H9 (cell line): ENCODE measurements around the gene MRPL27. TPM values are rescaled to one million over a fixed set of nuclear protein-coding genes. Genes with fewer than 3 reads are reported as not detected.
A peak's percentile ranks its signal among the peaks of the same experiment; 100 is the strongest.
"Not testable (repeated sequence)": the region's sequence is repeated elsewhere in the genome, so short reads cannot be mapped to it uniquely, and the experiment has no call there.

Experiments used
- DNase-seq: peaks from one replicate; pipeline ENCODE4 v3.0.0-alpha.2; 2017
- H2AFZ ChIP-seq: one replicate; pipeline ENCODE4 v1.6.1; 2013; ENCODE audit warnings: mild to moderate bottlenecking, low read length, control low read depth, moderate library complexity
- H2AK5ac ChIP-seq: 2 replicates; pipeline ENCODE4 v1.6.1; 2013; ENCODE audit warnings: low read length, control low read depth, mixed read lengths; ENCODE audit not compliant: insufficient read length
- H2BK120ac ChIP-seq: one replicate; pipeline ENCODE4 v1.6.1; 2013; ENCODE audit warnings: low read depth, mild to moderate bottlenecking, low read length, control low read depth, inconsistent platforms; ENCODE audit not compliant: poor library complexity, severe bottlenecking
- H2BK12ac ChIP-seq: 2 replicates; pipeline ENCODE4 v1.6.1; 2013; ENCODE audit warnings: low read length, control low read depth, mixed read lengths, low read depth; ENCODE audit not compliant: insufficient read length
- H2BK15ac ChIP-seq: 2 replicates; pipeline ENCODE4 v1.6.1; 2013; ENCODE audit warnings: low read depth, low read length, control low read depth
- H2BK20ac ChIP-seq: one replicate; pipeline ENCODE4 v1.6.1; 2013; ENCODE audit warnings: low read depth, mild to moderate bottlenecking, low read length, control low read depth, inconsistent platforms; ENCODE audit not compliant: poor library complexity, severe bottlenecking
- H2BK5ac ChIP-seq: 2 replicates; pipeline ENCODE4 v1.6.1; 2013; ENCODE audit warnings: low read length, control low read depth, mixed read lengths; ENCODE audit not compliant: insufficient read length
- H3K14ac ChIP-seq: 2 replicates; pipeline ENCODE4 v1.6.1; 2013; ENCODE audit warnings: low read length, control low read depth; ENCODE audit not compliant: insufficient read depth
- H3K18ac ChIP-seq: 2 replicates; pipeline ENCODE4 v1.6.1; 2013; ENCODE audit warnings: low read depth, mild to moderate bottlenecking, mixed read lengths, low read length, control low read depth; ENCODE audit not compliant: insufficient read length
- H3K23ac ChIP-seq: 2 replicates; pipeline ENCODE4 v1.6.1; 2013; ENCODE audit warnings: low read length, control low read depth, mixed read lengths, low read depth; ENCODE audit not compliant: insufficient read length
- H3K23me2 ChIP-seq: 2 replicates; pipeline ENCODE4 v1.6.1; 2013; ENCODE audit warnings: low read depth, mild to moderate bottlenecking, mixed read lengths, low read length, control low read depth; ENCODE audit not compliant: insufficient read length, poor library complexity, severe bottlenecking
- H3K27ac ChIP-seq: 2 replicates; pipeline ENCODE4 v1.5.1; 2013; ENCODE audit warnings: low read length, control low read depth, mixed read lengths, low read depth; ENCODE audit not compliant: insufficient read length
- H3K27me3 ChIP-seq: 2 replicates; pipeline ENCODE4 v1.6.1; 2013; ENCODE audit warnings: low read length, control low read depth, inconsistent platforms; ENCODE audit not compliant: insufficient read depth
- H3K4ac ChIP-seq: 2 replicates; pipeline ENCODE4 v1.6.1; 2013; ENCODE audit warnings: low read depth, mild to moderate bottlenecking, control low read depth, inconsistent platforms, low read length, moderate library complexity
- H3K4me1 ChIP-seq: 2 replicates; pipeline ENCODE4 v1.6.1; 2013; ENCODE audit warnings: low read length, control low read depth, inconsistent platforms; ENCODE audit not compliant: insufficient read depth
- H3K4me2 ChIP-seq: 2 replicates; pipeline ENCODE4 v1.6.1; 2013; ENCODE audit warnings: low read length, control low read depth, mixed read lengths; ENCODE audit not compliant: insufficient read length, insufficient read depth
- H3K56ac ChIP-seq: 2 replicates; pipeline ENCODE4 v1.6.1; 2013; ENCODE audit warnings: low read depth, mild to moderate bottlenecking, mixed read lengths, low read length, control low read depth; ENCODE audit not compliant: insufficient read length
- H3K79me1 ChIP-seq: 2 replicates; pipeline ENCODE4 v1.6.1; 2013; ENCODE audit warnings: low read depth, mild to moderate bottlenecking, moderate library complexity, low read length, control low read depth, inconsistent platforms; ENCODE audit not compliant: insufficient read depth, poor library complexity, severe bottlenecking
- H3K79me2 ChIP-seq: 2 replicates; pipeline ENCODE4 v1.6.1; 2013; ENCODE audit warnings: low read length, control low read depth, inconsistent platforms; ENCODE audit not compliant: insufficient read depth
- H3K9ac ChIP-seq: 2 replicates; pipeline ENCODE4 v1.6.1; 2013; ENCODE audit warnings: low read length, control low read depth, mixed read lengths; ENCODE audit not compliant: insufficient read length; ENCODE audit errors: extremely low read depth
- H3K9me3 ChIP-seq: one replicate; pipeline ENCODE4 v1.6.1; 2013; ENCODE audit warnings: low read depth, low read length, inconsistent platforms; ENCODE audit not compliant: control insufficient read depth
- H3T11ph ChIP-seq: one replicate; pipeline ENCODE4 v1.6.1; 2013; ENCODE audit warnings: mild to moderate bottlenecking, low read length, control low read depth, inconsistent platforms
- H4K20me1 ChIP-seq: one replicate; pipeline ENCODE4 v1.6.1; 2013; ENCODE audit not compliant: control insufficient read depth, insufficient read length, insufficient read depth
- H4K5ac ChIP-seq: 2 replicates; pipeline ENCODE4 v1.6.1; 2013; ENCODE audit warnings: low read depth, mild to moderate bottlenecking, mixed read lengths, low read length, control low read depth; ENCODE audit not compliant: insufficient read length
- H4K8ac ChIP-seq: replicated peaks from 2 replicates; pipeline ENCODE4 v1.6.1; 2013; ENCODE audit warnings: low read length, control low read depth, mixed read lengths, low read depth; ENCODE audit not compliant: insufficient read length
- H4K91ac ChIP-seq: 2 replicates; pipeline ENCODE4 v1.6.1; 2013; ENCODE audit warnings: low read depth, mild to moderate bottlenecking, moderate library complexity, mixed read lengths, low read length, control low read depth; ENCODE audit not compliant: insufficient read length
- H3K27ac Mint-ChIP-seq, 3 experiments: 2 replicates in 2 of 3; 3 replicates in 1 of 3; pipeline ENCODE4 v1.8.0; 2020 to 2021; ENCODE audit warnings: mixed read lengths in 3 of 3, mild to moderate bottlenecking in 1 of 3, moderate library complexity in 1 of 3
- H3K27me3 Mint-ChIP-seq: 2 replicates; pipeline ENCODE4 v1.8.0; 2021; ENCODE audit warnings: low read depth, mild to moderate bottlenecking, moderate library complexity, mixed read lengths
- H3K36me3 Mint-ChIP-seq, 3 experiments: 2 replicates in 2 of 3; 3 replicates in 1 of 3; pipeline ENCODE4 v1.8.0; 2020 to 2021; ENCODE audit warnings: low read depth in 3 of 3, mixed read lengths in 3 of 3; ENCODE audit not compliant: insufficient read depth in 1 of 3
- H3K4me1 Mint-ChIP-seq, 2 experiments: 2 replicates each; pipeline ENCODE4 v1.8.0; 2020; ENCODE audit warnings: mixed read lengths in 2 of 2
- H3K4me3 Mint-ChIP-seq, 2 experiments: 2 replicates in 1 of 2; 3 replicates in 1 of 2; pipeline ENCODE4 v1.8.0; 2020 to 2021; ENCODE audit warnings: mild to moderate bottlenecking in 2 of 2, mixed read lengths in 2 of 2, moderate library complexity in 1 of 2
- H3K9me3 Mint-ChIP-seq, 2 experiments: 2 replicates in 1 of 2; 3 replicates in 1 of 2; pipeline ENCODE4 v1.8.0; 2020; ENCODE audit warnings: mild to moderate bottlenecking in 2 of 2, mixed read lengths in 2 of 2, moderate library complexity in 1 of 2
- CTCF ChIP-seq: fragments of 200-600 bp; sonication (generic); conservative IDR thresholded peaks from 3 replicates; pipeline ENCODE4 v1.8.0; 2021; ENCODE audit warnings: antibody characterized with exemption, mild to moderate bottlenecking
- WGBS: extraction: QIAGEN DNeasy Blood & Tissue Kit; methylation state at CpG from one replicate; pipeline ENCODE4 v1.1.7; 2013; ENCODE audit warnings: missing lambda C conversion rate, low lambda C conversion rate, mixed read lengths; ENCODE audit not compliant: insufficient read length; ENCODE audit errors: extremely low coverage; 5-methylcytosine and 5-hydroxymethylcytosine counted together
- total RNA-seq: library from RNA; stranded (reverse); gene quantifications from 2 replicates; pipeline ENCODE4 v1.2.1, GENCODE V29; 2021

MRPL27 gene
- total RNA-seq, 1 experiment from 2014 or later, result 85.9 TPM

- not testable (repeated sequence) for H4K5ac ChIP-seq, H4K20me1 ChIP-seq, H3K9me3 ChIP-seq, H2BK20ac ChIP-seq, H3K4ac ChIP-seq, H3K4me2 ChIP-seq, H3K23me2 ChIP-seq, H3K36me3 Mint-ChIP-seq, H3K27me3 Mint-ChIP-seq, H3K4me1 ChIP-seq, H2BK15ac ChIP-seq, H3K14ac ChIP-seq, H3K9me3 Mint-ChIP-seq, H2BK12ac ChIP-seq, H3K23ac ChIP-seq, H4K8ac ChIP-seq, H2BK120ac ChIP-seq, H4K91ac ChIP-seq, H3K56ac ChIP-seq, H3K79me2 ChIP-seq, H3K79me1 ChIP-seq, H3K18ac ChIP-seq, H3T11ph ChIP-seq, H2AFZ ChIP-seq, H3K27me3 ChIP-seq, H2AK5ac ChIP-seq, H3K27ac ChIP-seq, H3K9ac ChIP-seq, H2BK5ac ChIP-seq
- WGBS, result no CpG with 5 or more reads among the region's 14 CpGs
- Mint-ChIP-seq H3K27ac (peak overlapping the region in 2 of 3 experiments; percentile 40 to 83; a peak in 4 of 7 replicates), H3K4me3 (peak overlapping the region in 1 of 2 experiments; percentile 32; a peak in 1 of 5 replicates), H3K4me1 (peaks cover 11 to 16% of the 10 kb centered on the region in 2 experiments)
- peak; percentile 52; the same call in 2 of the 3 replicates for TF ChIP-seq CTCF
- peak; percentile 67 for DNase-seq
Observed at GRCh38 chr17:50333291-50334057, 39.5 kb downstream of the MRPL27 start.
